Measurements from ENCODE around the gene EFNB1.
"Not testable (repeated sequence)": the region's sequence is repeated elsewhere in the genome, so short reads cannot be mapped to it uniquely, and the experiment has no call there.

EFNB1 gene

GRCh38 chrX:68828740-68829581 lies at the start of gene EFNB1:
EFNB1 (plus strand) TSS chrX:68829021; CDS start chrX:68829777, 756 bp downstream.
- DNase-seq = peak; percentile 88

DNA sequence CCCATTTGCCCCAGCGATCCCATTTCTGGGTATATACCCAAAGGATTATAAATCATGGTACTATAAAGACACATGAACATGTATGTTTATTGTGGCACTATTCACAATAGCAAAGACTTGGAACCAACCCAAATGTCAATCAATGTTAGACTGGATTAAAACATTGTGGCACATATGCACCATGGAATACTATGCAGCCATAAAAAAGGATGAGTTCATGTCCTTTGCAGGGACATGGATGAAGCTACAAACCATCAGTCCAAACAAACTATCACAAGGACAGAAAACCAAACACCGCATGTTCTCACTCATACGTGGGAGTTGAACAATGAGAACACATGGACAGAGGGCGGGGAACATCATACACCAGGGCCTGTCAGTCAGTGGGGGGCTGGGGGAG lies 47.5 kb upstream of the EFNB1 start:
- DNase-seq = not testable (repeated sequence)

- DNase-seq = no peak
Observed at GRCh38 chrX:68784816-68785215, 44.0 kb upstream of the EFNB1 start.

GRCh38 chrX:68786581-68786980 lies 42.2 kb upstream of the EFNB1 start:
- not testable (repeated sequence) for DNase-seq

GRCh38 chrX:68789966-68790365 lies 38.9 kb upstream of the EFNB1 start:
- no peak for DNase-seq

DNA sequence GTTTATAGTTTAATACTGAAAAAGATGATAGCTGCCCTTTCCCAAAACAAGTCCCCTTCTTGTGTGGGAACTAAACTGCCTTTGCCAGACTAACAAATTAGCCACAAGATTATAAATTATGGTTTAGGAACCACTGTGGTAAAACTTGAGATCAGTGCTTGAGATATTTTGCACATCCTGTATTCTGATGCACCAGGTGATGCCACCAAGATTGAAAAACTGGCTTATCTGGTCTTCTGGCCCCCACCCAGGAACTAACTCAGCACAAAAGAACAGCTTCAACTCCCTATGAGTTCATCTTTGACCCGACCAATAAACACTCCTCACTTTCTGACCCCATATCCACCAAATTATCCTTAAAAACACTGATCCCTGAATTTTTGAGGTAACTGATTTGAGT lies 36.7 kb upstream of the EFNB1 start:
- DNase-seq = no peak

DNA sequence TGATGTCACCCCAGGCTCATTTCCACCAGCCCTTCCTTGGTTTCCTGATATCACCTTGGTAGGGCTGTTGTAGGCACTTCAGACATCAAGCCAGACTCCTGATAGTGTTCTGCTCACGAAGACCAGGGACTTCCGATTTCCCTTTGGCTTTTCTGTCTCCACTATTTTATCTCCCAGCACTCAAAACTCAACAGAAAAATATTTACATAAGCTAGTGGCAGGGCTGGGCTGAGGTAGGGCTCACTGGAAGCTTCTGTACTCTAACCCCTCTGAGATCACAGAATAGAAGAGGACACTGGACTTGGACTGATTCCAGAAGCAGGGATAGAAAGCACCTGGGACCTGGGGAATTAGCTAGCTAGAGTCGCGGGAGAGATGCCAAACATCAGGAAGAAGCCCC lies 34.4 kb upstream of the EFNB1 start:
- no peak for DNase-seq

DNA sequence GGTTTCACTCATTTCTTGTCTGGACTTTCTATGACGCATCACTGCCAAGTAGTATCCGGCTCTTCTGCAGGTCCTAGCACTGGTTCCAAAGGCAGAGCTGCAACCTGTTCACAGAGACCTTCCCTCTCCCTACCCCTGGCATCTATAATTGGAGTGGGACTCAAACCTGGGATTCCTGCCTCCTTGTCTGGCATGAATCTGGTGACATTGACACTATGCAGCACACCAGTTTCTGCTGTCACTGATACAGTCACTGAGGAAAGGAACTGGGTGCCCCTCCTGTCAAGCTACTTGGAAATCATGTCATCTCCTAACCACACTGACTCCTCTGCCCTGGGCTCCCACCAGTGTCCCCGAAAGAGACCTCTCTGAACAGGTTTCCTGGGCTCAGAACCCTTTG lies 33.1 kb upstream of the EFNB1 start:
- DNase-seq = no peak

DNA sequence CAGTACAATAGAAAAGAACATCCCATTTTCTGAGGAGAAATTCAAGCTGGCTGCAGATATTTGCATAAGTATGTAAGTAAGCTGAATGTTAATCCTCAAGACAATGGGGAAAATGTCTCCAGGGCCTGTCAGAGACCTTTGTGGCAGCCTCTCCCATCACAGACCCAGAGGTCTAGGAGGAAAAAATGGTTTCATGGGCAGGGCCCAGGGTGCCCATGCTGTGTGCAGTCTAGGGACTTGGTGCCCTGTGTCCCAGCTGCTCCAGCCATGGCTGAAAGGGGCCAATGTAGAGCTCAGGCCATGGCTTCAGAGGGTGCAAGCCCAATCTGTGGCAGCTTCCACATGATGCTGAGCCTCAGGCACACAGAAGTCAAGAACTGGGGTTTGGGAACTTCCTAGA lies 30.4 kb upstream of the EFNB1 start:
- not testable (repeated sequence) for DNase-seq

DNA sequence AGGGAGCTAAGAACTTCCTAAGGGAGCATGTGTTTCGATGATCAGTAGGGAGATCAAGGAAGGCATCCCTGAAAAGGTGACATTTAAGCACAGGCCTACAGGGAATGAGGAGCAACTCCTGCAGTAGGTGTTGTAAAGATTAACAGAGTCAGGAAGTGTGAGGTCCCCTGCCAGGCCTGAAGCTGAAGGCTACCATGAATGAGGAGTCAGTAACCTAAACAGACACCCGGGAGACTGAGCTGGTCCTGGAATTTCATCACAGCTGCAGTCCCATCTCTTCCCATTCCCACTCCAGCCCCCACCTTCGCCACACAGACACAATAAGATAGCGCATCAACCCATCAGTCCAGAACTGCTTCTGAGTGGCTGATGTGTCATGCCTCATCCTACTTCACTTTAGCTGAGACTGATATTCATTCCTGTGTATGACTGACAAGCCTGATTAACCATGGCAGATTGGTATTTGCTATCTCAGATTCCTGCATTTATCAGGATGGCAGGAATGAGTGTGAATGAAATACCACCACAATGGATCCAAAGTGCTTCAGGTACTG lies 27.0 kb upstream of the EFNB1 start:
- DNase-seq = no peak

DNA sequence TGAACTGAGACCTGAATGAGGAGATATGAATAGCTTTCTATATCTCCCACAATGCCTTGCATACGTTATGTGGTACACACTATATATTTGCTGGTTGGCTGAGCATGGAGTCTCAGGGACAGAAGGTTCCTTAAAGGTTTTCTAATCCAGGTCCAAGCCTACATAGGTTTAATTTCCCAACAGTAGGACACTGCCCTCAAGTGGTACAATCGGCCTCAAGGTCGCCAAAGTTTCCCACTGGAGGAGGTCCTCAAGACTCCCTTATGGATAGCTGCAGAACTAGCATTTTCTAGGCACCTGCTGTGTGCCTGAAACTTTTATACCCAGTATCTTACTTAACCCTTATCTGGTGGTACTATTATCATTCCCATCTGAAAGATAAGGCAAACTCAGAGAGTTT lies 21.0 kb upstream of the EFNB1 start:
- no peak for DNase-seq

GRCh38 chrX:68808686-68809357 lies 20.0 kb upstream of the EFNB1 start:
- DNase-seq = no peak

GRCh38 chrX:68820476-68821110 lies 8.2 kb upstream of the EFNB1 start:
- DNase-seq = no peak

DNA sequence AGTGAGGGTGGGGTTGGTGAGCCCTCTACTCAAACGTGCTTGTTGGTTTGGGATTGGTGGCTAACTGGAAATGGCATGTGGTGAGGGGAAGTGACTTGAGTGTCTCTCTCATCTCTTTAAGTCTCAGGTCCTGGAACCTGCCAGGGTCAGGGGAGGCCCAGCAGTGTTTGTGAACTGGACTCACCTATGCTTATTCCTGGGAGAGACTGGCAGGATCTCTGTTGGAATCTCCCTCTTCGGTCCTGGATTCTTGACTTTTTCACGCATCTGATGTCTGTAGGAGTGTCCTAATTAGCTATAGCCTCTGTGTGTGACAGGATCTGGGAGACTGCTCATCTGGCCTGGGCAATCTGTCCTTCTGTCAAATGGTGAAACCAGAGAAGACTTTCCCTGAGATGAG lies 7.2 kb upstream of the EFNB1 start:
- DNase-seq = no peak

GRCh38 chrX:68822641-68823410 lies 6.0 kb upstream of the EFNB1 start:
- DNase-seq = peak; percentile 9

GRCh38 chrX:68823413-68824151 lies 5.2 kb upstream of the EFNB1 start:
- DNase-seq = no peak

GRCh38 chrX:68824152-68824433 lies 4.7 kb upstream of the EFNB1 start:
- no peak for DNase-seq

DNA sequence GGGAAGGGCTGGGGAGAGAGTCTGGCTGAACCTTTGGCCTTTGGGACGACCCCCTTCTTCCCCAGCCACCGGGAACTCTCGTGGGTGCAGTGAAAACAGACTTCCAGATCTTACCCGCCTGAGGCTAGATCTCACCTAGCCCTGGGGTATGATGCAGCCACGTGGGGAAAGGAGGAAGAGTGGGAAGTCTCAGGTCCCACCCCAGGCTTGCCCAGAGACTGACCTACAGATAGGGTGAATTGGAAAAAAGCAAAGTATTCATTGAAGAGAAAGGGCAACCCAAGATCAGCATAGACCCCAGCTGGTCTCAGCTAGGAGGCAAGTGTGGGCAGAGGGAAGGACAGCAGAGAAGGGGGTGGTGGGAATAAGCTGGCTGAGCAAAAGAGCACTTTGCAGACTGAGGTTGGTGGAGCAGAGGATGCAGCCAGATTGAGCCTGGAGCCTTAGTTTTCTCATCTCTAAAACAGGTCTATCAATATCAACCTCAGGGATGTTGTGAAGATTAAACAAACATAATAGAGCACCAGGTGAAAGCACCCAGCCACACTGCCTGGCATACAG lies 4.2 kb upstream of the EFNB1 start:
- DNase-seq = no peak

GRCh38 chrX:68826113-68826980 lies 2.5 kb upstream of the EFNB1 start:
- no peak for DNase-seq

DNA sequence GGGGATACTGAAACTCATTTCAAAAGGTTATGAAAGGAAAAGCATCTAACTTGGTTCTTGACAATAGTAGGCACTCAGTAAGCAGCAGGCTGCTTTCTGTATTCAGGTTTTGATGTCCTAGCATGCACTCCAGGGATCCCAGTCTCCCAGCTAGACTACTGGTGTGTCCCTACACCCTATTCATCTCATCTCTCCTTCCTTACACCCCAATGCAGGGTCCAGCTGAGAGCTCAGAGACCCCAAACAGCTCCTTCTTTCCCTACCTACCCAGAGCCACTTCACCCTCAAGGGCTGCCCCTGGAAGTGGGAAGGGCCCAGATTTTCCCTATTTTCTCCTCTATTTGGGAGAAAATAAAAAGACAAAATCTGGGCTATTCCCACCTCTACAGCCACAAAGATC lies 1.6 kb upstream of the EFNB1 start:
- DNase-seq = no peak

All from activated CD4-positive, alpha-beta T cell treated with anti-CD3 and anti-CD28 coated beads, Interleukin-2, amount 50 U/mL, for 16 hours (primary cell).